HG03469 (cell line): ENCODE results near the gene AMBRA1.
"Not testable (repeated sequence)": the region's sequence is repeated elsewhere in the genome, so short reads cannot be mapped to it uniquely, and the experiment has no call there.

Experiments
- ATAC-seq: cut with Tn5 transposase; IDR thresholded peaks from one replicate; pipeline ENCODE4 v1.9.1; 2021; ENCODE audit warnings: mild to moderate bottlenecking, moderate library complexity, moderate number of reproducible peaks; ENCODE audit not compliant: unreplicated experiment

The AMBRA1 gene

DNA sequence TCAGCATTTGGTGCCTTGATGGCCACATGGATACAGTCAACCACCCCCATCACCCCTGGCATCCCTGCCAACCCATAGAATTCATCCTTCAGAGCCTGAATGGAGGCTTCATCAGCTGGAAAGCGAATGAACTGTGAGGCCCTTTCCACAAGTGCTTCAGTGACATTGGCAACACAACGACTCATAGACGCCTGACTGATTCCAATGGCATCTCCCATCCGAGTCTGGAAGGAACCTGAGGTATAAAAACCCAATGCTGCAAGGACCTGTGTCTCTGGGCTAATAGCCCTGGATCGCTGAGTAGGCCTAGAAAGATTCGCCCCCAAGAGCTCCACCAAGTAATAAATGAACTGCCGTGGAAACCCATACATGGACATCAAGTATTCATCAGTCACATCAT is 21.9 kb upstream of the AMBRA1 start:
- no peak for ATAC-seq

DNA sequence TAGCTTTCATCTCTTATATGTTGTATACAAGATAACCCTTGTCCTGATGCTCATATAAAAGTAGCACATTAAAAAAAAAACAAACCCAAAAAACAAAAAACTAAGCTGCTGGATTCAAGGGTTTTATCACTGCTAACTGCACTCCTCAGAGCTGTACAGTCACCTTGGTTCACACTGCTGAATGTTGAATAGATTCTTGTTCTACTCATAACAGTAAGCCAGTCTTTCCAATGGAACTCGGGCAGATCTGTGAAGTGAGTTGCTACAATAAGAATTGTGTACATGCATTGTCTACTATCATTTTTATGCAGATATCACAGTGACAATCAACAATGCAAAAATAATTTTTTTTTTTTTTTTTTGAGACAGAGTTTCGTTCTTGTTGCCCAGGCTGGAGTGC is 18.5 kb upstream of the AMBRA1 start:
- no peak for ATAC-seq

DNA sequence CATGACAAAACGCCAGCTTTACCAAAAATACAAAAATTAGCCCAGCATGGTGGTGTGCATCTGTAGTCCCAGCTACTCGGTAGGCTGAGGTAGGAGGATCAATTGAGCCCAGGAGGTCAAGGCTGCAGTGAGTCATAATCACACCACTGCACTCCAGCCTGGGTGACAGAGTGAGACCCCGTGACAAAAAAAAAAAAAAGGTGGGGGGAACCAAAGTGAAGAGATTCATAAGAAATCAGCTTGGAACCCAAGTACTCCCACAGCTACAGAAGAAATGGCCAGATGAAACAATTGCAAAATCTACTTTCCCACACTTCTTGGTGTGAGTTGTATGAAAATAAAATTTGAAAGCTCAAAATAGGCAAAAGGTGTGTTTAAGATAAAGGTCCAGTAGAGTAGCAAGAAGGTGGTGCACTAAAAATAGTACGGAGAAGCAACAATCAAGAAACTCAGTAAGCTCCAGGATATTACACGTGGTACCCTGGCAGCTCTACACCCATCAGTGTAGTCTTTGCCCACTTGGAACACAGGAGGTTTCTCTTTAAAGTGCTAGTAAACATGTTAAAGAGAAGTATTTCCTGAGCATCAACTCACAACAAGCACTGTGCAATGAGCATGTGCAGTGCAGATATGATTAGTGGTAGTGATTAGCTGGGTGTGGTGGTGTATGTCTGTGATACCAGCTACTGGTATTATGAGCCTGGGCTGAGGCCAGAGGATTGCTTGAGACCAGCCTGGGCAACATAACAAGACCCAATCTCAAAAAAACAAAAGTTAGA is 17.9 kb upstream of the AMBRA1 start:
- ATAC-seq, result no peak

DNA sequence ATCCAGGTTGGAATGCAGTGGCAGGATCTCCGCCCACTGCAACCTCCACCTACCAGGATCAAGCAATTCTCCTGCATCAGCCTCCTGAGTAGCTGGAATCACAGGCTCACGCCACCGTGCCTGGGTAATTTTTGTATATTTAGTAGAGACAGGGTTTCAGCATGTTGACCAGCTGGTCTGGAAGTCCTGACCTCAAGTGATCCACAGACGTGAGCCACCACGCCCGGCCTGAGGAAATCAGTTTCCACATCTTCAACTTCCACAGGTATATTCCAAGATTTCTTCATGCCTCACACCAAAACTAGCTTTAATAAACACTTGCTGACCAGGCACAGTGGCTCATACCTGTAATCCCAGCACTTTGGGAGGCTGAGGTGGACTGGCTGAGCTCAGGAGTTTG is 15.6 kb upstream of the AMBRA1 start:
- no peak for ATAC-seq

DNA sequence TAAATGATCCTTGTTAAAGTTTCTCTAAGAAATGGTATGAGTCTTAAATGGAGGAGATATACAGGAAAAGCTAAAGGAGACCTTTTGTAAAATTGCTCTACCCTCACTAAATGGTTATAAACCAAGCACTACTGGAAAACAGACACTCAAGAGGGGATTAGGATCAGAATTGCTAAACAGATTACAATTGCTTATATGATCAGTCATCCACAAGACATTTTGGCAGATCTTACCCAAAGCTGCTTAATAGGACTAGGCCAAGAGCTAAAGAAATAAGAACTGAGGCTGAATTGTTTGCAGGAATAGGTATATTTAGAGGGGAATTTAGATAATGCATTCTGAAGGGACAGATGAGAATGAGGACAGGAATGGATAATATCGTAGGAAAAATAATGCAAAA is 13.7 kb upstream of the AMBRA1 start:
- no peak for ATAC-seq

DNA sequence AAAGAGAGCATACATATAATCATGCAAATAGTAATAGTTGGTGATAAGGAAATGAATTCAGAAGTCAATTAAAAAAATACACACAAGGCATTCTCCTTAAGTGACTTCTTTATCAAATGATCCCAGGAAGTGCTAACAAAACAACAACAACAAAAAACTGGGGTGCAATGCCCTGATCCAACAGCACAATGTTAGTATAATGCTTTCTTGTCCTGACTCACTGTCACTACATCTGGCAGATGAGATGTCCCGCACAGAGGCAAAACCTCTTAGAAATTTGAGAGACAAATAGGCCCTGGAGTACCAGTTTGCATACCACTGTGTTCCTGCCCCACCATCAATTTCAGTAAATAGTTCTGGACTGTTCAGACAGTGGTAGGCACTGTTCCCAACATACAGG is 11.0 kb upstream of the AMBRA1 start:
- ATAC-seq, result no peak

DNA sequence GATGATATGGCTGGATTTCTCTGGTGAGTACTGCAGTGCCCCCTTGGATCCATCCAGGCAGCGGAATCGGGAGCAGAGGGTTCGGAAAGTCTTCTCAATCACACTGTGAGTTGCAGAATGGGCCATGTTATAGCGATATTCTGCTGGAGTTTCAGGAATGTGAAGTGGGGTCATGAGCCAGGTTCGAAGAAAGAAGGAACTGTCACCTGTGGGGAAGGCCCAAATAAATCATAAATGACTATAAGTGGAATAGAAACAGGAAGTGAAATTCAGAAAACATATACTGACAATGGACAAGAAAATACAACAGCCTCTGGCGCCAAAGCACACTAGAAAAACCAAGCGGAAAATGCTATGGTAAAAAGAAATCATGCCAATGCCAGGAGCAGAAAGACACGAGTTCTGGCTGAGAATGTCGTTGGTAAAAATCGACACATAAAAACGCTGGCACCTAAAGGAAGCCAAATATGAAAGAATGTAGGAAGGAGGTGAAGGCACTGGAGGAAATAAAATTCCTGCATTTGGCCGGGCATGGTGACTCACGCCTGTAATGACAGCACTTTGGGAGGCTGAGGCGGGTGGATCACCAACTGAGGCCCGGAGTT is 10.0 kb upstream of the AMBRA1 start:
- ATAC-seq, result no peak

DNA sequence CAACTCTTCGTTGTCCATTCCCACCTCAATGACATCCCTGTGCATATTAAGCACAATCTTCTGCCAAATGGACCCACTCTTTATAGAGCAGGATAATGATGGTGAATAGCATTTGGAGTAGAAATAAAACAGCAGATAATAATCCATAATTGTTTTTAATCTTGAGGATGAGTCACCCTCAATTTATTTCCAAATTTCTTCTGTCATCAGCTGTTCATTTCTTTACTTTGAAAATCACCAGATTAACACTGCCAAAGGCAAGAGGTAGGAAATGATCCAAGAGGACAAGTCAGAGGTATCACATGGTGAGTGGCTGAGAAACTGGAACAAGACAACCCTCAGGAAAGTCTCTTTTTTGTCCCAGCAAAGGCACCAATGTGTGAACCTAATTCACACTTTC is 7.3 kb upstream of the AMBRA1 start:
- ATAC-seq, result no peak

DNA sequence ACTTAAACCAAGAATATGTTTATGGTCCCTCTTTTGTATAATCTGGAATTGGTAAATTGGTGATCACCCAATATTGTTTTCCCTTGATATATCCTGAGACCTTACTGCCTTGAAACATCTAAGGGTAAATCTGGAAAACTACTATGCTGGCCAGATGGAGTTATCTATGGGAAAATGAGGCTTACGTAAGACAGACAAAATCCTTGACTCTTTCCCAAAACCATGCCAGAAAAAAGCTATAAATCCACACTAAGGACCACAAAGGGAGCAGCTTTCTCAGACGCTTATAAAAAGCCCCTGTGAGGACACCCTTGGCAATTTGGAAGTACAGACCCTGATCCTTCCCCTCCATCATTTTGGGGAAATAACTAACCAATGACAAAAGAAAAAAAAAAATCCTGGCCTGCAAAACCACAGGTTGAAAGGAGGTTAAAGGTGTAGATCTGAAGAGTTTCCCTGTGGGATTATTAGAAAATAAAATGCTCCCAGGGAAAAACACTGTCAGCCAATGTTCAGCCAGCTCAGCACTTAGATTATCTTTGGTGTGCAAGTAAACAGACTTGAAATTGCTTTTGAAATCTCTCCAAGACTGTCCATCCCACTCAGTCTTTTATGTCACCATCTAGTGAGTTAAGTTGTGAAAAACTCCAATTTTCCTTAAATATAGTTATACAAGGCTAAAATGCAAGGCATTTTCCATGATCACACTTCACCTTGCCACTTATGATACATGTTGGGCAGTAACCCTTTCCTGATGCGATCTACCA is 6.6 kb upstream of the AMBRA1 start:
- no peak for ATAC-seq

DNA sequence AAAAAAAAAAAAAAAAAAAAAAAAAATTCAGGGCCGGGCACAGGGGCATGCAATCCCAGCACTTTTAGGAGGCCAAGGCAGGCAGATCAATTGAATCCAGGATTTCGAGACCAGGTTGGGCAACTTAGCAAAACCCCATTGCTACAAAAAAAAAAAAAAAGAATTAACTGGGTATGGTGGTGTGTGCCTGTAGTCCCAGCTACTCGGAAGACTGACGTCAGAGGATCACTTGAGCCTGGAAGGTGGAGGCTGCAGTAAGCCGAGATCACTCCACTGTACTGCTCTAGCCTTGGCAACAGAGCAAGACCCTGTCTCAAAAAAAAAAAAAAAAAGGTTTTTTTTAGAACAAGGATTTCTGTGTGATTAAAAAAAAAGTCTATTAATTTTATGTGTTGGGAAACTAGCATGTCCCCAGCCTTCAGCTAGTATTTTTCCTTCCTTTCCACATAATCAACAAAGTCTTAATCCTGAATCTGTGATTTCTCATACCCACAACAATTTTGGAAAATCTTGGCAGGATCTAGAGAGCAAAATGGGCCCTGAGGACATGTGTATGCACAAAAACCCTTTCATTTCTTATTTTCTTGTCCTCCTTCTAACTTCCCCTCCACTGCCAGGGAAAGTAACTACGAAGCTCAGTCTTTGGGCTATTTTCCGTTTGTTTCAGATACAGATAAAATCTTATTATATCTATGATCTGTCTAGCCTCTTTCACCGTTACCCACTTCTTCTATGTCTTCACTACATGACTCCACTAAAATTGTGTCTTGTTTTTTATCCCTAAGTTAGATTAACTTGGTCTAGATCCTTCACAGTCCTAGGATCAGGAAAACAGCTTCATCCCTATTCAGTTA is 5.7 kb upstream of the AMBRA1 start:
- ATAC-seq, result no peak

DNA sequence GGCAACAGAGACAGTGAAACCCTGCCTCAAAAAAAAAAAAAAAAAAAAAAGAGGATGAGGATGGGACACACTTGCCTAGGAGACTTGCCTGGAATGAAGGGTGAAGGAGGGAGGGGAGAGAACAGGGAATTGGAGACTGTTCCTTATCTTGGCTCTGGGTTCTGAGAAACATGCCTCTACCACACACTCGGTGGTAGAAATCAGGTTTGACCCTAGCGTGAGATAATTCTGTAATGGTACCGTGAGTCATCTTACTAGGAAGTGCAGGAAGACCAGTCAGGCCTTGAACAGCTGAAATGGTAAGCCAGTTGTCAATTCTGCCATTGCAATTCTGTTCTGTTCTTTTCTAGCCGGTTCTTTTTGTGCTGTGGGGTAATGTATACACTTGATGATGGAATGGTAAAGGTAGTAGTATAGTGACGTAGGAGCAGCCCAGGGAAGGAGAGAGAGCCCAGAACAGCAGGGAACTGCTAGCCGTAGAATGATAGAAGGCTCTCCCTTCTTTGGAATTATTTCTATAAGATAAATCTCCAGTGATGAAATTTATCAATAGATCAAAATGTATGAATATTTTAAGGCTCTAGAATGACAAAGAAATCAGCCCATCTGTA is 3.9 kb upstream of the AMBRA1 start:
- no peak for ATAC-seq

DNA sequence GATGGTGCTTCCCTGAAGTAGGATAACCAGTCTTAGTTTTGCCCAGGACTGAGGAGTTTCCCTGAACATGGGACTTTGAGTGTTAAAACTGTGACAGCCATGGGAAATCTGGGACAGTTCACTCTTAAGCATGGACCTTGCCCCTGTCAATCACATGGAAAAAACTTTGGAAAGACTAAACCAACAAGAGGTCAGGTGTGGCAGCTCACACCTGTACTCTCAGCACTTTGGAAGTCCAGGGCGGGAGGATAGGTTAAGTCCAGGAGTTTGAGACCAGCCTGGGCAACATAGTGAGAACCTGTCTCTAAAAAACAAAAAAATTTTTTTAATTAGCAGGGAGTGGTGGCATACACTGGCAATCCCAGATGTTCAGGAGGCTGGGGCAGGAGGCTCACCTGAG is 3.3 kb upstream of the AMBRA1 start:
- no peak for ATAC-seq

DNA sequence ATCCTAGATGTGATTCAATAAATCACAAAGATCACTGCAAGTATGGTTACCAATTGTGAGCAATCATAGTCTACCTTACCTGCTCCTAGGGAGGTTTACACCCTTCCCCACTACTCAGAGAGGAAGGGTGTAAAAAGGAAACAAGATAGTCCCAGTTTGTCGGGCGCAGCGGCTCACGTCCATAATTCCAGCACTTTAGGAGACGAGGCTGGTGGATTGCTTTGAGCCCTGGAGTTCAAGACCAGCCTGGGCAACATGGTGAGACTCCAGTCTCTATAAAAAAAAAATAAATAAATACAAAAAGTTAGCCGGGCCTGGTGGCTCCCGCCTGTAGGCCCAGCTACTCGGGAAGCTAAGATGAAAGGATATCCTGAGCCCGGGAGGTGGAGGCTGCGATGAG is 962 bp upstream of the AMBRA1 start:
- ATAC-seq, result no peak

DNA sequence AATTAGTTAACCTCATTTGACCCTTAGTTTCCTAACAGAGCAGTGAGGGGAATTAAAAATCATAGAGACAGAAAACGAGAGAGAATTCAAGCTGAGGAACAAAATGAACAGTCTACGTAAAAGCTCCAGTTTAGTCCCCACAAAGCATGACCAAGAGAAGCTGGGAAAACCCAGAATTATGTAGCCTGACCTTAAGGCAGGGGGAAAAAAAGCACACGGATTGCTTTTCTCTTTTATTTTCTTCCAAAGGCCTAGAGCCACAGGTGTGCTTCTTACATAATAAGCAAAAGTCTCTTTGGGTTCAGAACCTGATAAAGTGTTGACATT is 514 bp upstream of the AMBRA1 start:
- ATAC-seq, result no peak

DNA sequence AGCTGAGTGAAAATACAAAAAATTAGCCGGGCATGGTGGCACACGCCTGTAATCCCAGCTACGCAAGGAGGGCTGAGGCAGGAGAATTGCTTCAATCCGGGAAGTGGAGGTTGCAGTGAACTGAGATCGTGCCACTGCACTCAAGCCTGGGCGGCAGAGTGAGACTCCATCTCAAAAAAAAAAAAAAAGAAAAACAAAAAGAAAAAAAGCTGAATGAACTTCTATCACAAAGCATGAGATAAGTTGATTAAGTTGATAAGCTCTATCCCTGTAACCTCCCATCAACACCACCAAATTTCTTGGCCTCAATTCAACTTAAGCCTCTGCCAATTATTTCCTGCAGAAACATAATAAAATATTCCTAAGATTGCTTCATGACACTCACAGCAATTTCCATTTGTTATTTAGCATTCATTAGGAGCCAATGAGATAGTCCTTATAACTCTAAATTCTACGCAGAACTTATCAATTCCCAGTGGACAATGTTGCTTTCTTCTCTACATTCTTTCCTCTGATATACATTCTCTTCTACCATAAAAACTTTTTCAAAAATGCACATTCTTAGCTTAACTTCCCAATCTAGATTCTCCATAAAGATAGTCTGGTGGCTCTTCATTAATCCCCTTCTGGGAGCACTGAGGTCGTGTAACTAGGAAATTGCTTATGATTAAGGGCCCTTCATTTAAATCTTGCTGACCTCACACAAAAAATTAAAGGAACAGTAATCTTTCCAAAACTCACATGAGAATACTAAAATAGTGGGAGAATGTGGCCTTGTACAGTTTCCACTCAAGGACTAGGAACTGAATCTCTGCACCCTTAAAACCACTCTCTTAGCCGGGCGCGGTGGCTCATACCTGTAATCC is 2.9 kb downstream of the AMBRA1 start:
- no peak for ATAC-seq

DNA sequence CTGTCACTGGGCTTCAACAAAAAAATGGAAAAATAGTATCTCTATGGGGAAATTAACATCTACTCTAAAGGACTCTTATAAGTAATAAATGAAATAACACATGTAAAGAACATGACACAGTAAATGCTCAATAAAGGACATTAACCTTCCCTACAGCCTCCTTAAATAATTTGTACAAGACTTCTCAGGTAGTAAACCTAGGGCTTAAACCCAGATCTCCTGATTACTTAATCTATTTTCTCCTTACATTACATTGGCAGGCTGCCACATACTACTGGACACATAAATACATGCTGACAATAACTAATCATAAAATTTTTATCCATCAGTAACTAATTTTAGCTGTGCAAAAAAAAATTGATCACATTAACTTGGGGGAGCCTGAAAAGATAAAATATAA is 4.9 kb downstream of the AMBRA1 start:
- ATAC-seq, result no peak

DNA sequence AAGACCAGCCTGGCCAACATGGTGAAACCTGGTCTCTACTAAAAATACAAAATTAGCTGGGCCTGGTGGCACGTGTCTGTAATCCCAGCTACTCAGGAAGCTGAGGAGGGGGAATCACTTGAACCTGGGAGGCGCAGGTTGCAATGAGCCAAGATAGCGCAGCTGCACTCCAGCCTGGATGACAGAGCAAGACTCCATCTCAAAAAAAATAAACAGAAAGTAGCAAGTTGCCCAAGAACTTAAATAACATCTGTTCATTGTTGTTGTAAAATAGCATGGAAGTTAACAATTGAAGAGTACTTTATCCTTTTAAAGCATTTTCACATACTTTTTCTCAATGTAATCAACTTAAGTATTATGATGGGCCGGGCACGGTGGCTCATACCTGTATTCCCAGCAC is 5.7 kb downstream of the AMBRA1 start:
- no peak for ATAC-seq

DNA sequence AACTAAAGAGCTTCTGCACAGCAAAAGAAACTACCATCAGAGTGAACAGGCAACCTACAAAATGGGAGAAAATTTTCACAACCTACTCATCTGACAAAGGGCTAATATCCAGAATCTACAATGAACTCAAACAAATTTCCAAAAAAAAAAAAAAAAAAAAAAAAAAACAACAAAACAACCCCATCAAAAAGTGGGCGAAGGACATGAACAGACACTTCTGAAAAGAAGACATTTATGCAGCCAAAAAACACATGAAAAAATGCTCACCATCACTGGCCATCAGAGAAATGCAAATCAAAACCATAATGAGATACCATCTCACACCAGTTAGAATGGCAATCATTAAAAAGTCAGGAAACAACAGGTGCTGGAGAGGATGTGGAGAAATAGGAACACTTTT is 10.3 kb downstream of the AMBRA1 start:
- ATAC-seq, result not testable (repeated sequence)

DNA sequence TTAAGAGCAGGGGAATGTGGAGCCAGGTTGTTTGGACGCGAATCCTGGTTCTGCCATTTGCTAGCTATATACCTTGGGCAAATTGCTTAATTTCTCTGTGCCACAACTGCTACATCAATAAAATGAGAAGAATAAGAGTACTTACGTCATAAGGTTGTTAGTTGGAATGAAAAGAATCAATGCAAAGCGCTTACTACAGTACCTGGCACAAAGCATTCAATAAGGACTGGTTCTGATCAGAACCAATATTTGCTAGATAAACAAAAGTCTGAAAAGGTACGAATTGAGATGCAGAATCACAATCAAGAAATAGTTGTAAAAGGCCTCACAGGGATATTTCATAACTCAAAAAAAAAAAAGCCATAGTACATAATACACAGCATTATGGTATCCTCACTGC is 11.2 kb downstream of the AMBRA1 start:
- ATAC-seq, result no peak

DNA sequence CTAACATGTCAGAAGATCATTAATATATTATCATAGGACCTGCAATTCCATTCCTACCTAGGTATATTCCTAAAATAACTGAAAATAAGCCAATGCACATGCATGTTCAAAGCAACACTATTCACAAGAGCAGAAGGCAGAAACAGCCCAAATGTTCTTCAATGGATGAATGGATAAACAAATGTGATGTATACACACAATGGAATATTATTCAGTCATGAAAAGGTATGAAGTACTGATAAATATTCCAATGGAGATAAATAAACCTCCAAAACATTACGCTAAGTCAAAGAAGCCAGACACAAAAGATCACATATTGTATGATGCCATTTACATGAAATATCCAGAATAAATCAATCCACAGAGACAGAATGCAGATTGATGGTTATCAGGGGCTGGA is 16.8 kb downstream of the AMBRA1 start:
- no peak for ATAC-seq
